IPS-18c (cell line): Measurements from ENCODE around the gene AKR1D1.
"Not testable (repeated sequence)": the region's sequence is repeated elsewhere in the genome, so short reads cannot be mapped to it uniquely, and the experiment has no call there.

Experiments used
- H3K4me3 ChIP-seq: 2 replicates; pipeline ENCODE4 v1.7.0; 2013; ENCODE audit warnings: low read depth, mild to moderate bottlenecking, low read length, moderate library complexity; ENCODE audit not compliant: insufficient read depth
- H3K9me3 ChIP-seq: one replicate; pipeline ENCODE4 v1.6.1; 2013; ENCODE audit warnings: mild to moderate bottlenecking, low read length, moderate library complexity; ENCODE audit not compliant: control insufficient read depth, insufficient read depth

AKR1D1 gene

GRCh38 chr7:138076196-138076595, at the start of gene AKR1D1:
AKR1D1 (plus strand) TSS chr7:138076459; CDS start chr7:138076519, 60 bp downstream.
- H3K4me3 ChIP-seq = no peak within 1 kb of the TSS
- peaks cover 7% of the 10 kb centered on the region for H3K9me3 ChIP-seq

- no peak overlapping the region for H3K4me3 ChIP-seq
- peaks cover 3% of the 10 kb centered on the region for H3K9me3 ChIP-seq
Observed at GRCh38 chr7:138027100-138027499, 49.2 kb upstream of the AKR1D1 start.

- H3K9me3 ChIP-seq = peaks cover 3% of the 10 kb centered on the region
- no peak overlapping the region for H3K4me3 ChIP-seq
Observed at GRCh38 chr7:138029126-138029525, 47.1 kb upstream of the AKR1D1 start.

GRCh38 chr7:138029941-138030340, 46.3 kb upstream of the AKR1D1 start:
- Histone ChIP-seq H3K4me3 (no peak overlapping the region), H3K9me3 (peaks cover 3% of the 10 kb centered on the region)

GRCh38 chr7:138030679-138031351, 45.4 kb upstream of the AKR1D1 start:
- H3K9me3 ChIP-seq = peaks cover 5% of the 10 kb centered on the region
- no peak overlapping the region for H3K4me3 ChIP-seq

- Histone ChIP-seq H3K4me3 (no peak overlapping the region), H3K9me3 (peaks cover 11% of the 10 kb centered on the region)
Observed at GRCh38 chr7:138032186-138032585, 44.1 kb upstream of the AKR1D1 start.

GRCh38 chr7:138032770-138033169, 43.5 kb upstream of the AKR1D1 start:
- Histone ChIP-seq H3K4me3 (no peak overlapping the region), H3K9me3 (peaks cover 11% of the 10 kb centered on the region)

GRCh38 chr7:138033241-138033640, 43.0 kb upstream of the AKR1D1 start:
- H3K4me3 ChIP-seq = no peak overlapping the region

GRCh38 chr7:138036135-138036534, 40.1 kb upstream of the AKR1D1 start:
- Histone ChIP-seq H3K9me3 (peaks cover 11% of the 10 kb centered on the region), H3K4me3 (no peak overlapping the region)

More at GRCh38 chr7:138033241-138033640, 43.0 kb upstream of the AKR1D1 start:
- peaks cover 11% of the 10 kb centered on the region for H3K9me3 ChIP-seq

GRCh38 chr7:138040063-138040462, 36.2 kb upstream of the AKR1D1 start:
- not testable (repeated sequence) for H3K4me3 ChIP-seq, H3K9me3 ChIP-seq

- Histone ChIP-seq H3K4me3 (no peak overlapping the region), H3K9me3 (no peaks in the 10 kb centered on the region)
Observed at GRCh38 chr7:138044897-138045296, 31.4 kb upstream of the AKR1D1 start.

GRCh38 chr7:138047907-138048306, 28.4 kb upstream of the AKR1D1 start:
- Histone ChIP-seq H3K4me3 (no peak overlapping the region), H3K9me3 (no peaks in the 10 kb centered on the region)

GRCh38 chr7:138049505-138050116, 26.6 kb upstream of the AKR1D1 start:
- no peak overlapping the region for H3K4me3 ChIP-seq
- H3K9me3 ChIP-seq = no peaks in the 10 kb centered on the region

GRCh38 chr7:138051712-138052247, 24.5 kb upstream of the AKR1D1 start:
- not testable (repeated sequence) for H3K4me3 ChIP-seq, H3K9me3 ChIP-seq

GRCh38 chr7:138052696-138053095, 23.6 kb upstream of the AKR1D1 start:
- no peak overlapping the region for H3K4me3 ChIP-seq
- H3K9me3 ChIP-seq = no peaks in the 10 kb centered on the region

GRCh38 chr7:138055698-138056097, 20.6 kb upstream of the AKR1D1 start:
- not testable (repeated sequence) for H3K9me3 ChIP-seq, H3K4me3 ChIP-seq

- H3K4me3 ChIP-seq = no peak overlapping the region
Observed at GRCh38 chr7:138063400-138063799, 12.9 kb upstream of the AKR1D1 start.

GRCh38 chr7:138064856-138065357, 11.4 kb upstream of the AKR1D1 start:
- Histone ChIP-seq H3K4me3 (no peak overlapping the region), H3K9me3 (no peaks in the 10 kb centered on the region)

More at GRCh38 chr7:138063400-138063799, 12.9 kb upstream of the AKR1D1 start:
- no peaks in the 10 kb centered on the region for H3K9me3 ChIP-seq
